GM23338 (cell line): ENCODE data around the gene SELP. TPM values are rescaled to one million over a fixed set of nuclear protein-coding genes. Genes with fewer than 3 reads are reported as not detected.

Experiments
- ATAC-seq: fragments of 200-7000 bp; cut with Tn5 transposase; 3 replicates; pipeline ENCODE4 v1.9.1; 2020
- DNase-seq: peaks from one replicate; pipeline ENCODE4 v3.0.0-alpha.2; 2015; ENCODE audit warnings: low spot score
- H2AFZ ChIP-seq: fragments of 200-600 bp; sonication (generic); 2 replicates; pipeline ENCODE4 v1.8.0; 2016; ENCODE audit warnings: antibody characterized with exemption, mild to moderate bottlenecking, moderate library complexity
- H3F3A ChIP-seq: fragments of 200-600 bp; sonication (generic); replicated peaks from 2 replicates; pipeline ENCODE4 v1.8.0; 2017; ENCODE audit warnings: antibody characterized with exemption, mixed run types, low read depth
- H3K27ac ChIP-seq: fragments of 200-600 bp; sonication (generic); 2 replicates; pipeline ENCODE4 v1.6.1; 2016; ENCODE audit warnings: low read depth
- H3K27me3 ChIP-seq: fragments of 200-600 bp; sonication (generic); 2 replicates; pipeline ENCODE4 v1.8.0; 2016; ENCODE audit warnings: mild to moderate bottlenecking, mixed run types, moderate library complexity; ENCODE audit not compliant: insufficient read depth
- H3K36me3 ChIP-seq: fragments of 200-600 bp; sonication (generic); 2 replicates; pipeline ENCODE4 v1.8.0; 2016; ENCODE audit warnings: mild to moderate bottlenecking; ENCODE audit not compliant: insufficient read depth
- H3K4me1 ChIP-seq: fragments of 200-600 bp; sonication (generic); 2 replicates; pipeline ENCODE4 v1.8.0; 2016; ENCODE audit warnings: mild to moderate bottlenecking, moderate library complexity; ENCODE audit not compliant: insufficient read depth
- H3K4me2 ChIP-seq: fragments of 200-600 bp; sonication (generic); 2 replicates; pipeline ENCODE4 v1.7.1; 2017; ENCODE audit warnings: mixed run types
- H3K4me3 ChIP-seq: fragments of 200-600 bp; sonication (generic); 2 replicates; pipeline ENCODE4 v1.6.1; 2016; ENCODE audit warnings: mixed run types
- H3K79me2 ChIP-seq: fragments of 200-600 bp; sonication (generic); replicated peaks from 2 replicates; pipeline ENCODE4 v1.8.0; 2017; ENCODE audit warnings: mild to moderate bottlenecking; ENCODE audit not compliant: insufficient read depth
- H3K9me2 ChIP-seq: fragments of 200-600 bp; sonication (generic); 2 replicates; pipeline ENCODE4 v1.8.0; 2017; ENCODE audit not compliant: insufficient read depth
- H4K20me1 ChIP-seq: fragments of 200-600 bp; sonication (generic); replicated peaks from 2 replicates; pipeline ENCODE4 v1.8.0; 2017; ENCODE audit warnings: mild to moderate bottlenecking; ENCODE audit not compliant: insufficient read depth
- H3K27ac Mint-ChIP-seq: 2 replicates; pipeline ENCODE4 v1.8.0; 2020; ENCODE audit warnings: inconsistent platforms, mild to moderate bottlenecking, moderate library complexity, mixed read lengths
- H3K27me3 Mint-ChIP-seq: 3 replicates; pipeline ENCODE4 v1.8.0; 2022; ENCODE audit warnings: low read depth, mild to moderate bottlenecking, moderate library complexity, mixed read lengths, inconsistent platforms; ENCODE audit not compliant: insufficient read depth, poor library complexity
- H3K36me3 Mint-ChIP-seq: 3 replicates; pipeline ENCODE4 v1.8.0; 2021; ENCODE audit warnings: low read depth, mild to moderate bottlenecking, inconsistent platforms, moderate library complexity, mixed read lengths
- H3K4me1 Mint-ChIP-seq: 3 replicates; pipeline ENCODE4 v1.8.0; 2020; ENCODE audit warnings: mild to moderate bottlenecking, inconsistent platforms, mixed read lengths
- H3K4me3 Mint-ChIP-seq: 3 replicates; pipeline ENCODE4 v1.8.0; 2021; ENCODE audit warnings: moderate library complexity, mild to moderate bottlenecking, inconsistent platforms, mixed read lengths
- H3K9me3 Mint-ChIP-seq: 3 replicates; pipeline ENCODE4 v1.8.0; 2020; ENCODE audit warnings: moderate library complexity, mild to moderate bottlenecking, inconsistent platforms, mixed read lengths
- CREB1 ChIP-seq: fragments of 250-450 bp; sonication (Bioruptor Pico); IDR thresholded peaks from 2 replicates; pipeline ENCODE4 v1.5.0; 2020; ENCODE audit warnings: low read depth, mild to moderate bottlenecking, moderate library complexity
- CTCF ChIP-seq, 2 experiments: fragments of 200-600 bp in 1 of 2; sonication (generic) in 1 of 2; conservative IDR thresholded peaks; 2 replicates each; pipeline versions ENCODE4 v1.5.1 to v1.6.1; 2016 to 2017; ENCODE audit warnings: antibody characterized with exemption in 2 of 2, low read depth in 2 of 2, mild to moderate bottlenecking in 2 of 2, moderate library complexity in 1 of 2
- ETS1 ChIP-seq: IDR thresholded peaks from 2 replicates; pipeline ENCODE4 v1.6.1; 2016; ENCODE audit warnings: antibody characterized with exemption
- EZH2 ChIP-seq: fragments of 200-600 bp; sonication (generic); IDR thresholded peaks from one replicate; pipeline ENCODE4 v1.8.0; 2017; ENCODE audit warnings: antibody characterized with exemption, mild to moderate bottlenecking, low read depth; ENCODE audit not compliant: unreplicated experiment
- EZH2phosphoT487 ChIP-seq: fragments of 200-600 bp; sonication (generic); IDR thresholded peaks from one replicate; pipeline ENCODE4 v1.8.1; 2018; ENCODE audit warnings: antibody characterized with exemption; ENCODE audit not compliant: unreplicated experiment
- JUNB ChIP-seq: IDR thresholded peaks from one replicate; pipeline ENCODE4 v1.6.1; 2016; ENCODE audit warnings: antibody characterized with exemption; ENCODE audit not compliant: unreplicated experiment
- NANOG ChIP-seq: IDR thresholded peaks from 2 replicates; pipeline ENCODE4 v1.6.1; 2016; ENCODE audit warnings: antibody characterized with exemption, borderline replicate concordance
- POLR2AphosphoS5 ChIP-seq: IDR thresholded peaks from 2 replicates; pipeline ENCODE4 v1.6.1; 2016; ENCODE audit warnings: antibody characterized with exemption, low read depth
- REST ChIP-seq: IDR thresholded peaks from one replicate; pipeline ENCODE4 v1.6.1; 2018; ENCODE audit warnings: antibody characterized with exemption; ENCODE audit not compliant: unreplicated experiment
- STAT1 ChIP-seq: IDR thresholded peaks from one replicate; pipeline ENCODE4 v1.6.1; 2016; ENCODE audit warnings: antibody characterized with exemption; ENCODE audit not compliant: unreplicated experiment
- ZNF114 ChIP-seq: fragments of 250-450 bp; sonication (Bioruptor Pico); IDR thresholded peaks from 2 replicates; pipeline ENCODE4 v1.5.0; 2020; ENCODE audit warnings: mild to moderate bottlenecking, moderate library complexity
- ZNF331 ChIP-seq: fragments of 250-450 bp; sonication (Bioruptor Pico); IDR thresholded peaks from 2 replicates; pipeline ENCODE4 v1.5.0; 2020; ENCODE audit warnings: low read depth, mild to moderate bottlenecking, moderate library complexity
- ZNF462 ChIP-seq: fragments of 250-450 bp; sonication (Bioruptor Pico); IDR thresholded peaks from 2 replicates; pipeline ENCODE4 v1.5.0; 2020; ENCODE audit warnings: mild to moderate bottlenecking, moderate library complexity
- polyA plus RNA-seq: library from polyadenylated mRNA; unstranded; fragments of >200 nt; fragmentation: Nextera tagmentation; extraction: Ambion mirVana; gene quantifications from 2 replicates; pipeline ENCODE4 v1.2.1, GENCODE V29; 2016
- total RNA-seq: library from RNA; depleted of rRNA; stranded (reverse); fragments of >200 nt; shearing (Covaris generic); gene quantifications from 2 replicates; pipeline ENCODE4 v1.2.3, GENCODE V29; 2014

Gene SELP
- total and polyA plus RNA-seq, 2 experiments from 2014 or later, result not detected

- H3K36me3 ChIP-seq, result no peaks in the 10 kb centered on the region
- H3K4me2 ChIP-seq, result no peak overlapping the region
- Mint-ChIP-seq H3K36me3 (no peaks in the 10 kb centered on the region), H3K4me1 (no peaks in the 10 kb centered on the region), H3K27ac (no peak overlapping the region), H3K27me3 (peaks cover 1% of the 10 kb centered on the region), H3K4me3 (no peak overlapping the region), H3K9me3 (no peaks in the 10 kb centered on the region)
- no peak overlapping the region for H2AFZ ChIP-seq
- H3K4me1 ChIP-seq, result no peaks in the 10 kb centered on the region
- 0 out of 2 replicates have a peak, but pooled peaks cover 7% of the 10 kb centered on the region for H3K9me2 ChIP-seq
- no peaks in the 10 kb centered on the region for H3K79me2 ChIP-seq
- H3F3A ChIP-seq, result no peaks in the 10 kb centered on the region
- H3K4me3 ChIP-seq, result no peak overlapping the region
- H3K27me3 ChIP-seq, result no peaks in the 10 kb centered on the region
- ATAC-seq (no peak), DNase-seq (no peak)
- H4K20me1 ChIP-seq, result no peaks in the 10 kb centered on the region
- no peak overlapping the region for H3K27ac ChIP-seq
- TF ChIP-seq STAT1, result no peak
- no peak for TF ChIP-seq POLR2AphosphoS5
- TF ChIP-seq ZNF114 (CRISPR knock-in tag), result no peak
- TF ChIP-seq JUNB, result no peak
- no peak for TF ChIP-seq REST
- no peak for TF ChIP-seq ETS1
- TF ChIP-seq EZH2phosphoT487, result no peak
- TF ChIP-seq ZNF462, result no peak
- TF ChIP-seq ZNF331 (CRISPR knock-in tag), result no peak
- no peak for TF ChIP-seq CREB1 (CRISPR knock-in tag)
- TF ChIP-seq CTCF (conservative IDR thresholded peaks at IDR 0.05; ENCODE audit: low read depth in 2 of 2), result no peak
- no peak for TF ChIP-seq NANOG
- TF ChIP-seq EZH2, result no peak
Observed at GRCh38 chr1:169576935-169577331, 53.0 kb downstream of the SELP start.
